Lung (tissue), 12 donors: ENCODE measurements around the gene SLC1A7. TPM values are rescaled to one million over a fixed set of nuclear protein-coding genes. Genes with fewer than 3 reads are reported as not detected.

ENCODE experiments used
- ATAC-seq: fragments of 200-7000 bp; cut with Tn5 transposase; one replicate; pipeline ENCODE4 v1.9.1; 2020; ENCODE audit warnings: moderate number of reproducible peaks; ENCODE audit not compliant: insufficient read depth, low FRiP score
- DNase-seq, 3 donors: peaks; one replicate each; pipeline ENCODE4 v3.0.0-alpha.2; 2013 to 2017
- H3K27ac ChIP-seq, 2 donors: one replicate each; pipeline ENCODE4 v1.5.1; 2013; ENCODE audit warnings: mild to moderate bottlenecking in 2 of 2, moderate library complexity in 2 of 2, control low read depth in 1 of 2, inconsistent platforms in 1 of 2, low read depth in 1 of 2, low read length in 1 of 2
- H3K27me3 ChIP-seq, 3 donors: one replicate each; pipeline ENCODE4 v1.5.1; 2013; ENCODE audit warnings: low read length in 2 of 3; ENCODE audit not compliant: control insufficient read depth in 3 of 3, insufficient read depth in 3 of 3
- H3K36me3 ChIP-seq, 4 donors: one replicate each; pipeline ENCODE4 v1.5.1; 2013; ENCODE audit warnings: low read length in 4 of 4, mild to moderate bottlenecking in 1 of 4, moderate library complexity in 1 of 4; ENCODE audit not compliant: control insufficient read depth in 4 of 4, insufficient read depth in 4 of 4
- H3K4me1 ChIP-seq, 5 donors: one replicate each; pipeline ENCODE4 v1.5.1; 2013; ENCODE audit warnings: low read length in 5 of 5, mild to moderate bottlenecking in 2 of 5, moderate library complexity in 1 of 5; ENCODE audit not compliant: control insufficient read depth in 5 of 5, insufficient read depth in 5 of 5
- H3K4me3 ChIP-seq: one replicate; pipeline ENCODE4 v1.5.1; 2013; ENCODE audit warnings: mild to moderate bottlenecking, control low read depth, moderate library complexity
- H3K9ac ChIP-seq, 2 donors: one replicate each; pipeline ENCODE4 v1.5.1; 2013; ENCODE audit warnings: low read length in 2 of 2, control low read depth in 1 of 2; ENCODE audit not compliant: insufficient read depth in 1 of 2
- H3K9me3 ChIP-seq, 4 donors: one replicate each; pipeline ENCODE4 v1.5.1; 2013; ENCODE audit warnings: low read length in 3 of 4, mild to moderate bottlenecking in 1 of 4, moderate library complexity in 1 of 4; ENCODE audit not compliant: control insufficient read depth in 4 of 4, insufficient read depth in 3 of 4
- WGBS, 2 donors: extraction: QIAGEN DNeasy Blood & Tissue Kit; methylation state at CpG; one replicate each; pipeline ENCODE4 v1.1.7; 2013; 5-methylcytosine and 5-hydroxymethylcytosine counted together
- polyA plus RNA-seq, 2 donors: library from polyadenylated mRNA; stranded (reverse); fragments of 200-250 nt; gene quantifications; one replicate each; pipeline ENCODE4 v1.2.1, GENCODE V29; 2013
- total RNA-seq, 2 donors: library from RNA; depleted of rRNA in 1 of 2; stranded (reverse); fragments of >200 nt in 1 of 2; gene quantifications; one replicate each; pipeline ENCODE4 v1.2.1, GENCODE V29; 2014 to 2021
- TF ChIP-seq, protein P1 (sequence below): IDR thresholded peaks from 2 replicates; pipeline ENCODE4 v1.5.1; 2012; ENCODE audit warnings: mild to moderate bottlenecking; ENCODE audit errors: control extremely low read depth, extremely low read depth
- donor health status: control.
- donor health status: control.
- donor health status: Bipolar disorder and iron deficiency.
- donor health status: healthy.
- donor health status: DM: yes; HTN: yes; CAD: no.

The SLC1A7 gene
- total and polyA plus RNA-seq, 4 donors = 0.14 to 0.81 (median 0.38) TPM

DNA sequence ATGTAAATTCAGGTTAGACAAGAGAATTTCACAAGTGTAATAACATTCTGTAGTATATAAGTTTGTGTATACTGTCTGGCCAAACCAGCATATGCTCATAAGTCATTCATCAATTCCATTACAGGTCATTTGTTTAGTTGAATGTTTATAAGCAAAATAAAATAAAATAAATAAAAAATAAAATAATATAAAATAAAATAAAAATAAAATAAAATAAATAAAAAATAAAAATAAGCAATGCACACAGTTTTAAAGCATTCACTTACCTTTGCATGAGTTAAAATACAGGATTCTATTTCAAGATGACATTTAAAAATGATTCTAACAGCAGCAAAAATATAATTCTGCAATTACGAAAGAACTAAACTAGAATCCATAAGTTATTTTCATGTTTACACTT is 70.5 kb downstream of the SLC1A7 start:
- Histone ChIP-seq H3K27ac (no peak overlapping the region), H3K36me3 (peaks cover 0 to 5% (median 1%) of the 10 kb centered on the region in 4 donors), H3K4me3 (no peak overlapping the region), H3K9me3 (no peaks in the 10 kb centered on the region), H3K27me3 (no peaks in the 10 kb centered on the region), H3K4me1 (peaks cover 0 to 6% (median 3%) of the 10 kb centered on the region in 5 donors), H3K9ac (no peak overlapping the region)
- 92 to 98% methylated on average over 1 of the region's 1 CpG for WGBS, 2 donors
- DNase-seq (no peak), ATAC-seq (no peak)
- TF ChIP-seq, protein P1, sequence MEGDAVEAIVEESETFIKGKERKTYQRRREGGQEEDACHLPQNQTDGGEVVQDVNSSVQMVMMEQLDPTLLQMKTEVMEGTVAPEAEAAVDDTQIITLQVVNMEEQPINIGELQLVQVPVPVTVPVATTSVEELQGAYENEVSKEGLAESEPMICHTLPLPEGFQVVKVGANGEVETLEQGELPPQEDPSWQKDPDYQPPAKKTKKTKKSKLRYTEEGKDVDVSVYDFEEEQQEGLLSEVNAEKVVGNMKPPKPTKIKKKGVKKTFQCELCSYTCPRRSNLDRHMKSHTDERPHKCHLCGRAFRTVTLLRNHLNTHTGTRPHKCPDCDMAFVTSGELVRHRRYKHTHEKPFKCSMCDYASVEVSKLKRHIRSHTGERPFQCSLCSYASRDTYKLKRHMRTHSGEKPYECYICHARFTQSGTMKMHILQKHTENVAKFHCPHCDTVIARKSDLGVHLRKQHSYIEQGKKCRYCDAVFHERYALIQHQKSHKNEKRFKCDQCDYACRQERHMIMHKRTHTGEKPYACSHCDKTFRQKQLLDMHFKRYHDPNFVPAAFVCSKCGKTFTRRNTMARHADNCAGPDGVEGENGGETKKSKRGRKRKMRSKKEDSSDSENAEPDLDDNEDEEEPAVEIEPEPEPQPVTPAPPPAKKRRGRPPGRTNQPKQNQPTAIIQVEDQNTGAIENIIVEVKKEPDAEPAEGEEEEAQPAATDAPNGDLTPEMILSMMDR = no peak

DNA sequence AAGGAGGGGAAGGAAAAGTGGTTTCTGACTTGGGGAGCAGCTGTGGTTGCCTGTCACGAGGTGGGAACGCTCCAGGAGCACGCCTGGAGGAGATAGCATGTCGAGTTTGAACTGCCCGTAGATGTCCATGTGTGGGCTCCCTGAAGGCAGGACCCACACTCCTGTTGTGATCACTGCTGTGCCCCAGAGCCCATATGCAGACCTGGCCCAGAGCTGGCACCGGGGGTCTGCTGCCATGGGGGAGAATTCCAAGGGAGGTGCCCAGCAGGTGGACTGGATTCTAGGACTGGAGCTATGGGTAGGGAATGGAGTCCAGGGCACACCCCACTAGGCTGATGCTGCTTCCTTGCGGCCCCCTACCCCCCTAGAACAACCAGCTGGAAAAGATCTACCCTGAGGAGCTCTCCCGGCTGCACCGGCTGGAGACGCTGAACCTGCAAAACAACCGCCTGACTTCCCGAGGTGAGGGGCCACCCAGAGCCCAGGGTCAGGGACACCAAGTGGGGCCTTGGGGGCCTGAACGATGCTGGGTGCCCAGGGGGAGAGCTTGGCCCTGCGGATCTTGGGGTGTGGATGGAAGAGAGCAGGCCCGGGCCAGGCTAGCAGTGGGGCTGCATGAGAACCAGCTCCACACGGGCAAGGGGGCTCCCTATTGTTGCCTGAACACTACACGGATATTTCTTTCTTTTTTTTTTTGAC is 71.1 kb downstream of the SLC1A7 start:
- Histone ChIP-seq H3K4me1 (peaks cover 0 to 12% (median 6%) of the 10 kb centered on the region in 5 donors), H3K27ac (no peak overlapping the region), H3K9ac (no peak overlapping the region), H3K36me3 (peaks cover 0 to 5% (median under 1%) of the 10 kb centered on the region in 4 donors), H3K4me3 (no peak overlapping the region), H3K27me3 (no peaks in the 10 kb centered on the region), H3K9me3 (no peaks in the 10 kb centered on the region)
- peak in 1 of 3 donors; percentile 8 for DNase-seq
- no peak for ATAC-seq
- 86 to 88% methylated on average over 17 of the region's 17 CpGs for WGBS, 2 donors
- TF ChIP-seq, protein P1 = no peak

DNA sequence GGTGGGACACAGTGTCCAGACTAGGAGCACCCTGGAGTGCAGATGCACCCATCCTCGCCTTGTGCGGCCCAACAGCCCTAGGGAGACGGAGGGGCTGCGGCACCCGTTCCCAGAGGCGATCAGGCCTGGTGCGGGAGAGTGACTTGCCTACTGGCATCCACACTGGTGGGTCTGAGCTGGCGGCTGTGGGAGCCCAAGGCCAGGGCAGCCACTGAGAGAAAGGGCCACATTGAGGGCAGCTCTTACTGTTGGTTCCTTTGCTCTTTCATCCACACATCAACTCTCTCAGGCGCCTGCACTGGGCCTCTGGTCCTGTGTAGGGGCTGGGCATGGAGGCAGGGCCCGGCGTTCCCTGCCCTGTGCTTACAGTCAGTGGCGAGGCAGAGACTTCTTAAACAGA is 71.8 kb downstream of the SLC1A7 start:
- no peak for DNase-seq
- Histone ChIP-seq H3K4me3 (no peak overlapping the region), H3K4me1 (peaks cover 0 to 14% (median 6%) of the 10 kb centered on the region in 5 donors), H3K9me3 (no peaks in the 10 kb centered on the region), H3K27ac (no peak overlapping the region), H3K9ac (no peak overlapping the region), H3K27me3 (no peaks in the 10 kb centered on the region), H3K36me3 (peaks cover 0 to 5% (median 0%) of the 10 kb centered on the region in 4 donors)
- ATAC-seq = no peak
- 97 to 99% methylated on average over 12 of the region's 12 CpGs for WGBS, 2 donors
- TF ChIP-seq, protein P1 = no peak
